ENCODE data around the gene SART3.

SART3 gene

GRCh38 chr12:108484845-108485244 lies 76.1 kb downstream of the SART3 start:
- TF ChIP-seq, protein P1, sequence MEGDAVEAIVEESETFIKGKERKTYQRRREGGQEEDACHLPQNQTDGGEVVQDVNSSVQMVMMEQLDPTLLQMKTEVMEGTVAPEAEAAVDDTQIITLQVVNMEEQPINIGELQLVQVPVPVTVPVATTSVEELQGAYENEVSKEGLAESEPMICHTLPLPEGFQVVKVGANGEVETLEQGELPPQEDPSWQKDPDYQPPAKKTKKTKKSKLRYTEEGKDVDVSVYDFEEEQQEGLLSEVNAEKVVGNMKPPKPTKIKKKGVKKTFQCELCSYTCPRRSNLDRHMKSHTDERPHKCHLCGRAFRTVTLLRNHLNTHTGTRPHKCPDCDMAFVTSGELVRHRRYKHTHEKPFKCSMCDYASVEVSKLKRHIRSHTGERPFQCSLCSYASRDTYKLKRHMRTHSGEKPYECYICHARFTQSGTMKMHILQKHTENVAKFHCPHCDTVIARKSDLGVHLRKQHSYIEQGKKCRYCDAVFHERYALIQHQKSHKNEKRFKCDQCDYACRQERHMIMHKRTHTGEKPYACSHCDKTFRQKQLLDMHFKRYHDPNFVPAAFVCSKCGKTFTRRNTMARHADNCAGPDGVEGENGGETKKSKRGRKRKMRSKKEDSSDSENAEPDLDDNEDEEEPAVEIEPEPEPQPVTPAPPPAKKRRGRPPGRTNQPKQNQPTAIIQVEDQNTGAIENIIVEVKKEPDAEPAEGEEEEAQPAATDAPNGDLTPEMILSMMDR (IDR thresholded peaks at IDR 0.05; ENCODE audit: insufficient read depth, low read depth, low read length, missing control alignments) = no peak
- DNase-seq (ENCODE audit: low read depth) = no peak
- no peak overlapping the region for H3K4me3 ChIP-seq (ENCODE audit: low read length)

GRCh38 chr12:108484431-108484830 lies 76.5 kb downstream of the SART3 start:
- H3K4me3 ChIP-seq (ENCODE audit: low read length) = no peak overlapping the region
- peak; percentile 35 for DNase-seq (ENCODE audit: low read depth)
- TF ChIP-seq, protein P1 (IDR thresholded peaks at IDR 0.05; ENCODE audit: insufficient read depth, low read depth, low read length, missing control alignments) = no peak

GRCh38 chr12:108483213-108484059 lies 77.5 kb downstream of the SART3 start:
- TF ChIP-seq, protein P1 (IDR thresholded peaks at IDR 0.05; ENCODE audit: insufficient read depth, low read depth, low read length, missing control alignments) = no peak
- no peak overlapping the region for H3K4me3 ChIP-seq (ENCODE audit: low read length)
- DNase-seq (ENCODE audit: low read depth) = peak; percentile 90

GRCh38 chr12:108482717-108483212 lies 78.2 kb downstream of the SART3 start:
- TF ChIP-seq, protein P1 (IDR thresholded peaks at IDR 0.05; ENCODE audit: insufficient read depth, low read depth, low read length, missing control alignments) = no peak
- H3K4me3 ChIP-seq (ENCODE audit: low read length) = no peak overlapping the region
- DNase-seq (ENCODE audit: low read depth) = peak; percentile 80

DNA sequence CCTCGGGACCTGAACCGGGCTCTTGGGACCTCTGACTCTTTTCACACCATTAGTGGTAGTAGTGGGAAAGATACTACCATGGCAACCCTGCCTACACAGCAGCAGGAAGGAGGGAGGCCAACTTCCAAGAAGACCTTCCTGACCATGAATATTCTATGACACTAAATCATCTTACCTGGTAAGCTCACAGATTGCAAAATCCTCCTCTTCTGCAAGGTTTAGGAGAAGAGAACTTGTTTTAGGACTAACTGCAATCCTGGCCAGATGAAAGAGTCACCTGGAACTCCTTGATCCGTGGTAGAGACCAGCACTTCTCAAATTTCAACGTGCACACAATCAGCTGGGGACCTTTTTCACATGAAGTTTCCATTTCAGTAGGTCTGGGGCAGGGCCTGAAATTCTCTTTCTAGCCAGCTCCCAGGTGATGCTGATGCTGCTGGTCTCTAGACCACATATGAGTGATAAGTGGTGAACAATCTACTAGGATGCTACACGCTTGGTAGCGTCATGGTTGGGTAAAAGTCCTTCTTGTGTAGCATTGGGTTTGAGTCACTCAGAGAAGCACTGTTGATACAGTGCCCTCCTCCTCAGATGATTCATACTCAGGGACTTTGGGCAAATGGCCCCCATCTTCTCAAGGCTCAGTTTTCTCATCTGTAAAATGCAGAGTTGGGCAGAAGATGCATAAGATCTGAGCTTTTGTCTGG lies 81.5 kb downstream of the SART3 start:
- TF ChIP-seq, protein P1 (IDR thresholded peaks at IDR 0.05; ENCODE audit: insufficient read depth, low read depth, low read length, missing control alignments) = no peak
- peak; percentile 2 for DNase-seq (ENCODE audit: low read depth)
- H3K4me3 ChIP-seq (ENCODE audit: low read length) = no peak overlapping the region

DNA sequence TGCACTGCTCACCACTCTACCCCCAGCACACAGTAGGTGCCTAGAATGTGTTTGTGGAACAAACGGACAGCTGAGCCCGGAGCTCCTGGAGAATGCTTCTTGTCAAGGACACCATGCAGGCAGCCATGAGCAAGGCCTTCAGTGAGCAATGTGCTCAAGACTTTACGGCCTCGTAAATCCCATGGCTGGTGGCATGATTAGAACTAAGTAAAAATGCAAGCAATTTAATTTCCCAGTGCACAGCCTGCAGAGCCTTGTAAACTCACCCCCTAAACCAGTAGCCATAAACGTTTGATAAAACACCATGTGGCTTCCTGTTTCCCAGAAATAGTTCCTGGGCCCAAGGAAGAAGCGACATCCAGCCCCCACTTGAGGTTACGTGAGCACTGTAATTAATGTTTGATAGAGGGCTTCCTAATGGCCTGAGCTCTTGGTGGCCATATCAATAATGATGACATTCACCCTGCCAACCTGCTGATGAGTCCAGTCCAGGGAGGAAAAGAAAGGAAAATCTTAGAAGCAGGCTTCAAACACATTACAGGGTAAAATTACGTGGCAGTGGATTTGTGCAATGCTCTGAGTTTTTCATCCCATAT lies 82.3 kb downstream of the SART3 start:
- no peak for DNase-seq (ENCODE audit: low read depth)
- no peak overlapping the region for H3K4me3 ChIP-seq (ENCODE audit: low read length)
- TF ChIP-seq, protein P1 (IDR thresholded peaks at IDR 0.05; ENCODE audit: insufficient read depth, low read depth, low read length, missing control alignments) = no peak

All from epithelial cell of esophagus (primary cell).